Adipocyte (in vitro differentiated cells): Measurements from ENCODE around the gene CPNE4.

Source experiments
- DNase-seq: peaks from one replicate; pipeline ENCODE4 v3.0.0-alpha.2; 2015; ENCODE audit warnings: low read depth
- H3K27me3 ChIP-seq: replicated peaks from 2 replicates; pipeline ENCODE4 v1.7.0; 2013; ENCODE audit warnings: mild to moderate bottlenecking, low read length, moderate library complexity; ENCODE audit not compliant: control insufficient read depth, insufficient read depth
- H3K36me3 ChIP-seq: 2 replicates; pipeline ENCODE4 v1.7.0; 2013; ENCODE audit warnings: low read length, mild to moderate bottlenecking, moderate library complexity; ENCODE audit not compliant: control insufficient read depth, insufficient read depth, severe bottlenecking
- H3K4me1 ChIP-seq: 2 replicates; pipeline ENCODE4 v1.7.0; 2013; ENCODE audit warnings: mild to moderate bottlenecking, low read length, moderate library complexity; ENCODE audit not compliant: control insufficient read depth, insufficient read depth
- H3K4me3 ChIP-seq: 2 replicates; pipeline ENCODE4 v1.7.0; 2013; ENCODE audit warnings: mild to moderate bottlenecking, low read length, moderate library complexity
- H3K9ac ChIP-seq: 2 replicates; pipeline ENCODE4 v1.7.0; 2013; ENCODE audit warnings: mild to moderate bottlenecking, low read length, moderate library complexity
- H3K9me3 ChIP-seq: 2 replicates; pipeline ENCODE4 v1.7.0; 2013; ENCODE audit warnings: mild to moderate bottlenecking, low read length, moderate library complexity; ENCODE audit not compliant: control insufficient read depth

Gene CPNE4

GRCh38 chr3:131735116-131735515 is 299.7 kb downstream of the CPNE4 start:
- Histone ChIP-seq H3K9ac (no peak overlapping the region), H3K9me3 (no peaks in the 10 kb centered on the region), H3K4me1 (peaks cover 13% of the 10 kb centered on the region), H3K4me3 (no peak overlapping the region), H3K27me3 (no peaks in the 10 kb centered on the region), H3K36me3 (no peaks in the 10 kb centered on the region)
- peak; percentile 19 for DNase-seq

- Histone ChIP-seq H3K9ac (no peak overlapping the region), H3K27me3 (no peaks in the 10 kb centered on the region), H3K4me1 (peaks cover 27% of the 10 kb centered on the region), H3K4me3 (no peak overlapping the region), H3K9me3 (no peaks in the 10 kb centered on the region), H3K36me3 (no peaks in the 10 kb centered on the region)
- DNase-seq, result no peak
Observed at GRCh38 chr3:131733086-131733841, 301.6 kb downstream of the CPNE4 start.

GRCh38 chr3:131731709-131732108 is 303.1 kb downstream of the CPNE4 start:
- Histone ChIP-seq H3K36me3 (no peaks in the 10 kb centered on the region), H3K4me1 (peaks cover 27% of the 10 kb centered on the region), H3K4me3 (no peak overlapping the region), H3K9me3 (no peaks in the 10 kb centered on the region), H3K27me3 (no peaks in the 10 kb centered on the region), H3K9ac (no peak overlapping the region)
- DNase-seq, result no peak

- no peak overlapping the region for H3K9ac ChIP-seq
- H3K4me1 ChIP-seq, result peaks cover 27% of the 10 kb centered on the region
- no peaks in the 10 kb centered on the region for H3K36me3 ChIP-seq
- peak; percentile 47 for DNase-seq
- no peaks in the 10 kb centered on the region for H3K9me3 ChIP-seq
- no peaks in the 10 kb centered on the region for H3K27me3 ChIP-seq
- H3K4me3 ChIP-seq, result no peak overlapping the region
Observed at GRCh38 chr3:131730581-131730980, 304.2 kb downstream of the CPNE4 start.

- Histone ChIP-seq H3K4me1 (peaks cover 27% of the 10 kb centered on the region), H3K9me3 (no peaks in the 10 kb centered on the region), H3K9ac (peak overlapping the region; percentile 26), H3K27me3 (no peaks in the 10 kb centered on the region), H3K4me3 (no peak overlapping the region), H3K36me3 (no peaks in the 10 kb centered on the region)
- DNase-seq, result peak; percentile 31
Observed at GRCh38 chr3:131729643-131730017, 305.2 kb downstream of the CPNE4 start.

GRCh38 chr3:131728898-131729642 is 305.7 kb downstream of the CPNE4 start:
- Histone ChIP-seq H3K36me3 (no peaks in the 10 kb centered on the region), H3K4me3 (peak overlapping the region; percentile 16), H3K27me3 (no peaks in the 10 kb centered on the region), H3K9me3 (no peaks in the 10 kb centered on the region), H3K4me1 (peaks cover 27% of the 10 kb centered on the region), H3K9ac (peak overlapping the region; percentile 26)
- DNase-seq, result no peak

- H3K36me3 ChIP-seq, result no peaks in the 10 kb centered on the region
- H3K9me3 ChIP-seq, result no peaks in the 10 kb centered on the region
- H3K4me3 ChIP-seq, result no peak overlapping the region
- no peak overlapping the region for H3K9ac ChIP-seq
- H3K4me1 ChIP-seq, result peaks cover 17% of the 10 kb centered on the region
- no peaks in the 10 kb centered on the region for H3K27me3 ChIP-seq
- DNase-seq, result no peak
Observed at GRCh38 chr3:131725414-131725813, 309.4 kb downstream of the CPNE4 start.

GRCh38 chr3:131723343-131723742 is 311.5 kb downstream of the CPNE4 start:
- no peak overlapping the region for H3K4me3 ChIP-seq
- H3K27me3 ChIP-seq, result no peaks in the 10 kb centered on the region
- no peaks in the 10 kb centered on the region for H3K9me3 ChIP-seq
- no peaks in the 10 kb centered on the region for H3K36me3 ChIP-seq
- no peak for DNase-seq
- no peaks in the 10 kb centered on the region for H3K4me1 ChIP-seq
- no peak overlapping the region for H3K9ac ChIP-seq

GRCh38 chr3:131717493-131717892 is 317.3 kb downstream of the CPNE4 start:
- H3K27me3 ChIP-seq, result no peaks in the 10 kb centered on the region
- peaks cover 3% of the 10 kb centered on the region for H3K4me1 ChIP-seq
- no peak for DNase-seq
- H3K9ac ChIP-seq, result no peak overlapping the region
- H3K36me3 ChIP-seq, result no peaks in the 10 kb centered on the region
- H3K4me3 ChIP-seq, result no peak overlapping the region
- no peaks in the 10 kb centered on the region for H3K9me3 ChIP-seq

GRCh38 chr3:131716943-131717342 is 317.9 kb downstream of the CPNE4 start:
- Histone ChIP-seq H3K9ac (no peak overlapping the region), H3K4me1 (peaks cover 3% of the 10 kb centered on the region), H3K27me3 (no peaks in the 10 kb centered on the region), H3K36me3 (no peaks in the 10 kb centered on the region), H3K9me3 (no peaks in the 10 kb centered on the region), H3K4me3 (no peak overlapping the region)
- DNase-seq, result no peak

- Histone ChIP-seq H3K36me3 (no peaks in the 10 kb centered on the region), H3K4me1 (peaks cover 3% of the 10 kb centered on the region), H3K9me3 (no peaks in the 10 kb centered on the region), H3K27me3 (no peaks in the 10 kb centered on the region), H3K4me3 (no peak overlapping the region), H3K9ac (no peak overlapping the region)
- peak; percentile 1 for DNase-seq
Observed at GRCh38 chr3:131716007-131716406, 318.8 kb downstream of the CPNE4 start.
